Right cardiac atrium (tissue), 5 donors: ENCODE data around the gene ATXN1. TPM values are rescaled to one million over a fixed set of nuclear protein-coding genes. Genes with fewer than 3 reads are reported as not detected.
A peak's percentile ranks its signal among the peaks of the same experiment; 100 is the strongest.

Experiments
- ATAC-seq, 2 donors: fragments of 200-7000 bp; cut with Tn5 transposase; one replicate each; pipeline versions ENCODE4 v1.8.0 to v1.9.1; 2020; ENCODE audit warnings: moderate library complexity in 2 of 2, mild to moderate bottlenecking in 1 of 2
- DNase-seq, 3 donors: peaks; one replicate each; pipeline ENCODE4 v3.0.0-alpha.2; 2020
- H3K27ac ChIP-seq: one replicate; pipeline ENCODE4 v1.5.1; 2013; ENCODE audit warnings: mild to moderate bottlenecking, low read length, control low read depth, moderate library complexity
- H3K27me3 ChIP-seq: one replicate; pipeline ENCODE4 v1.6.1; 2013; ENCODE audit not compliant: control insufficient read depth, insufficient read depth
- H3K4me1 ChIP-seq: one replicate; pipeline ENCODE4 v1.6.1; 2013; ENCODE audit warnings: low read length; ENCODE audit not compliant: control insufficient read depth, insufficient read depth
- H3K4me3 ChIP-seq: one replicate; pipeline ENCODE4 v1.5.1; 2013; ENCODE audit warnings: low read length, control low read depth
- H3K9me3 ChIP-seq: one replicate; pipeline ENCODE4 v1.6.1; 2013; ENCODE audit warnings: low read length; ENCODE audit not compliant: control insufficient read depth
- WGBS: extraction: QIAGEN DNeasy Blood & Tissue Kit; methylation state at CpG from one replicate; pipeline ENCODE4 v1.1.7; 2013; 5-methylcytosine and 5-hydroxymethylcytosine counted together
- intact Hi-C, 4 donors: fragments of 100-400 bp; cut with DNase I; formaldehyde crosslinking; loops; one replicate each; pipeline versions ENCODE4 v1.11.0 to v1.14.0; 2022 to 2023
- polyA plus RNA-seq: library from polyadenylated mRNA; stranded (reverse); fragments of 200-250 nt; gene quantifications from one replicate; pipeline ENCODE4 v1.2.3, GENCODE V29; 2013
- total RNA-seq, 4 donors: library from RNA; stranded (reverse); fragmentation: NEBNext Ultra II Directional; extraction: Animal tissue kit (Norgen Biotek cat#: 25700); gene quantifications; one replicate each; pipeline ENCODE4 v1.2.1, GENCODE V29; 2021
- donor health status: healthy with polysubstance abuse.
- donor health status: DM: no; HTN: yes; CAD: no.
- donor health status: DM: no; HTN: no; CAD: no.
- donor health status: DM: no; HTN: yes; CAD: no; lungs with severe emphysema.
- donor health status: DM: yes; HTN: yes; CAD: no.

The ATXN1 gene
- total and polyA plus RNA-seq, 5 donors = 11.8 to 50.7 (median 47.6) TPM

DNA sequence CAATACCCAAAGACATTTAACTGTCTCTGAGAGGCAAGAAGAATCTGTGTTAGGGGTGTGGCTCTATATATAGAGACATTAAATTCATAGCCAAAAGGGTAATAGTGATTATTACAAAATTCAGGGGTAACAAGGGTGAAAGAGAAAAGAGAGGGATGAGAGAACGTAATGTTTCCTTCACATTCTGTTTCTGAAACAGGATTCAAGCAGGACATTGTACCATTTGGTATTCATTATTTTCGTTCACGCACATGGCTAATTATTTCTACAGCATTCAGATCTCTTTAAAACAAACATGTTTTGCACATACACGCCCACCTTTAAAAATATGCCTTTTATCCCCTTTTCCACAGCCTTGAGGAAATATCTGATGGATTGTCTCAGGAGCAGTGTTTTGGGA, 400.1 kb downstream of the ATXN1 start:
- Histone ChIP-seq H3K27me3 (no peaks in the 10 kb centered on the region), H3K4me3 (no peak overlapping the region), H3K27ac (no peak overlapping the region), H3K9me3 (no peaks in the 10 kb centered on the region), H3K4me1 (no peaks in the 10 kb centered on the region)
- 90% methylated on average over 4 of the region's 4 CpGs for WGBS
- intact Hi-C loops = no loop called here
- DNase-seq = no peak
- no peak for ATAC-seq

DNA sequence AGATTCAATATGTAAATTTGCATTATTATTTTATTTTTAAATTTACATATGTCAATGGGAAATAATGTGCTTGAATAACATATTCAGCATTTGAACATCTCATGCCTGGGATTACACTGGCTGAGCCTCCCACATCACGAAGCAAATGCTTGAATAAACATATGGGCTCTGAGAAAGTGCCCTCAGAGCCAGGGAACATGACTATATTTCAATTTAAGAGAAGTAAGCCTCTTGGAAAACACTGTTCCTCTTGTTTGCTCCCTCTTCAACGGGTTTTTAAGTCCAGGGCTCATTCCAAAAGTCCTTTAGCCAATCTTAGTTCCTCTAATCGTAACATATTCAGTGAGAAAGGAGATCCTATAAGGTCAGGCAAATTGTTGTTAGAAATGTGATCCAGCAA, 400.9 kb downstream of the ATXN1 start:
- ATAC-seq (no peak), DNase-seq (no peak)
- Histone ChIP-seq H3K9me3 (no peaks in the 10 kb centered on the region), H3K27ac (no peak overlapping the region), H3K4me3 (no peak overlapping the region), H3K27me3 (no peaks in the 10 kb centered on the region), H3K4me1 (no peaks in the 10 kb centered on the region)
- intact Hi-C loops = no loop called here
- 71% methylated on average over 3 of the region's 3 CpGs for WGBS

DNA sequence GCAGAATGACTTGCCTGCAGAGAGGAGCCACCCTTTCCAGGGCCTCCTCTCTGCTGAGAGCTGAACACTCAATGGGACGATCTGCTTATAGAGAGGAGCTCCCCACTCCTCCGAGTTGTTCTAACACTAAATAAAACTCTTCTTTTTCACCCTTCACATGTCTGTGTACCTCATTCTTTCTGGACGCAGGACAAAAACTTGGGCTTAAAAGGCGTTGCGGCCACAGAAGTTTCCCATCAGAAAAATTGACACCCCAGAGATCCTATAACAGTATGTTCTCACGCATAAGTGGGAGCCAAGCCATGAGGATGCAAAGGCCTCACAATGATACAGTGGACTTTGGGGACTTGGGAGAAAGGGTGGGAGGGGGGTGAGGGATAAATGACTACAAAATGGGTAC, 401.7 kb downstream of the ATXN1 start:
- DNase-seq (no peak), ATAC-seq (no peak)
- H3K27me3 ChIP-seq = no peaks in the 10 kb centered on the region
- WGBS = 86% methylated on average over 6 of the region's 6 CpGs
- intact Hi-C loops = no loop called here
- no peaks in the 10 kb centered on the region for H3K9me3 ChIP-seq
- no peaks in the 10 kb centered on the region for H3K4me1 ChIP-seq
- no peak overlapping the region for H3K4me3 ChIP-seq
- no peak overlapping the region for H3K27ac ChIP-seq

DNA sequence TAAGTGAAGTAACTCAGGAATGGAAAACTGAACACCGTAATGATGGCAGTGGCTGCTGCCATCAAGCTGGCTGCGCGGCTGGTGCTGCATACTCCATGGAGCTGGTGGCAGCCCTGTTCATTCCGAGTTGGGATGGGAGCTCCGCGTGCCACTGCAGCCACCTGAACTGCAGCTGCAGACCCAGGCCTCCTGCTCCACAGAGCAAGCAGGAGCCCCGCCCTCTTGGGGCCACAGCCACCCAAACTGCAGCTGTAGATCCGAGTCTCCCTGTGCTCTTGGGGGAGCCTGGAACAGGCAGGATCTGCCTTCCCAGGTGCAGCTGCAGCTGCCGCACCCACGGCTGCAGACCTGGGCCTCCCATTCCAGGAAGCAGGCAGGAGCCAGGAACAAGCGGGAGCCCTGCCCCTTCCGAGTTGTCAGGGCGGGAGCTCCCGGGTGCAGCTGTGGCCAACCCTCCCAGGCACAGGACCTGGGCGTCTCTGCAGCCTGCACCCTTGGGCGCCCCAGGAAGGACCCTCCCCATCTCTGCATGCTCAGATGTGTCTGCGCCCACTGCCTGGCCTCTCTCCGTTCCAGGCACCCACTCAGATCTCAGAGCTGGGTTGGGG, 402.6 kb downstream of the ATXN1 start:
- Histone ChIP-seq H3K27me3 (no peaks in the 10 kb centered on the region), H3K4me3 (no peak overlapping the region), H3K4me1 (no peaks in the 10 kb centered on the region), H3K27ac (no peak overlapping the region), H3K9me3 (no peaks in the 10 kb centered on the region)
- 90% methylated on average over 18 of the region's 18 CpGs for WGBS
- intact Hi-C loops = no loop called here
- DNase-seq (no peak), ATAC-seq (peak in 1 of 2 donors; percentile 29)

DNA sequence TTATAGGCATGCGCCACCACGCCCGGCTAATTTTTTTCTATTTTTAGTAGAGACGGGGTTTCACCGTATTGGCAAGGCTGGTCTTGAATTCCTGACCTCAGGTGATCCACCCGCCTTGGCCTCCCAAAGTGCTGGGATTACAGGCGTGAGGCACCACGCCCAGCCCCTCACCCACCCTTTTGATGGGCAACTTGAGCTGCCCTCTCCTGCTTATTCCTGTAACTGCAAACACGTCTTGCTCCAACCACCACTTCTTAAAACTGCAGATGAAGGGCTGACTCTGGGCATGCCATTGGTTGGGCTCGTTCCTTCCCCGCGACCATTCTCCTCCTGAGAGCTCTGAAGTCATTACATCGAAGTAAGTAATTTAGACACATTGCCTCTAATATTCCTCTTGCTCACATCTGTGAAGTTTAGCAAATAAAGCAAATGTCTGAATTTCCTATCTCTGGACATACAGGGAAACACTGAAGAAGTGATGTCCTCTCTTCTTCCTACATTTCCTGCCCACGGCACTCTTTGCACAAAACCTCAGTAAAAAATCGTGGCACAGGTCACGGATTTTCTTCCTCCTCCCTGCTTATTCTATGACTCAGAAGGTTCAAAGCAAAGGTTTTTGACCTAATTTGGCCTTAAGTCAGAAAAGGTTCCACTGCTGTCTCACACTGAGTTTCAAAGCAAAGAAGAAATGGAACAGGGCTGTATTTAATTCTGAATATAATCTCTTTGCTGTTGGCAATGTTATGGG, 405.4 kb downstream of the ATXN1 start:
- Histone ChIP-seq H3K27ac (no peak overlapping the region), H3K9me3 (no peaks in the 10 kb centered on the region), H3K4me3 (no peak overlapping the region), H3K27me3 (no peaks in the 10 kb centered on the region), H3K4me1 (no peaks in the 10 kb centered on the region)
- no peak for DNase-seq
- WGBS = 89% methylated on average over 16 of the region's 16 CpGs
- intact Hi-C loops = no loop called here
- no peak for ATAC-seq

DNA sequence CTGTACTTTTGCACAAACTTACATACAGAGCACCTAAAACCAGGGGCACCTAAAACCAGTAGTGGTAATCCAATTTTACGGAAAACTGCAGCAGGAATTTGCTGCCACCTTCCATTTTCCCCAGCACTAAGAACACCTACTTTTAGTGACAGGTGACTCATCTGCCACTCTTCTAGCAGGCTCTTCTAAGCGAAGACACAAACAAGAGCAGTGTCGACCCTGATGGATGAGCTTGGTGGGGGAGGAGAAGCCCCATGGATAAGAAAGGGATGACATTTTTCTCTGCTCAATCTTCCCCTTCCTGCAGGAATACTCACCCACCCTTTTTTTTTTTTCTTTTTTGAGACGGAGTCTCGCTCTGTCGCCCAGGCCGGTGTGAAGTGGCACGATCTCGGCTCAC, 406.0 kb downstream of the ATXN1 start:
- H3K4me1 ChIP-seq = no peaks in the 10 kb centered on the region
- no peak overlapping the region for H3K4me3 ChIP-seq
- no peaks in the 10 kb centered on the region for H3K9me3 ChIP-seq
- intact Hi-C loops = no loop called here
- no peak overlapping the region for H3K27ac ChIP-seq
- 92% methylated on average over 9 of the region's 9 CpGs for WGBS
- H3K27me3 ChIP-seq = no peaks in the 10 kb centered on the region
- DNase-seq = no peak
- no peak for ATAC-seq

DNA sequence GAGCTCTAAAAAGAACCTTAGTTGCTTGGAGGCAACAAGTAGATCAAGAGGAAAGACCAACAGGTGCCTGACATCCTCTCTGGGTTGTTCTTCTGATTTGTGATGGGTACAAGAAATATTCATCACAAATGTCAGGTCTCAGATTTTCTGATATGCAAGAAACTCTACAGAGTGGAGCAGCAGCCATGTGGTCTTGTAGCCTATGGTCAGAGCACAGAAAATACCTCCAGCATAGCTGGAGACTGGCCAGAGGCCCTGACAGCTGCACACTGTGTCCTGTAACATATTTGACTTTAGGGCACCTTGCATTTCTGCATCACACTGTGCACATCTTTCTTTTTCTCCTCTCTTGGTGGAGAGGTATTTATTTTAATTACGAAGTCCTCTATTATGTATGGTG, 406.6 kb downstream of the ATXN1 start:
- DNase-seq (no peak), ATAC-seq (no peak)
- Histone ChIP-seq H3K4me1 (no peaks in the 10 kb centered on the region), H3K9me3 (no peaks in the 10 kb centered on the region), H3K27me3 (no peaks in the 10 kb centered on the region), H3K27ac (no peak overlapping the region), H3K4me3 (no peak overlapping the region)
- 97% methylated on average over 1 of the region's 1 CpG for WGBS
- intact Hi-C loops = no loop called here

DNA sequence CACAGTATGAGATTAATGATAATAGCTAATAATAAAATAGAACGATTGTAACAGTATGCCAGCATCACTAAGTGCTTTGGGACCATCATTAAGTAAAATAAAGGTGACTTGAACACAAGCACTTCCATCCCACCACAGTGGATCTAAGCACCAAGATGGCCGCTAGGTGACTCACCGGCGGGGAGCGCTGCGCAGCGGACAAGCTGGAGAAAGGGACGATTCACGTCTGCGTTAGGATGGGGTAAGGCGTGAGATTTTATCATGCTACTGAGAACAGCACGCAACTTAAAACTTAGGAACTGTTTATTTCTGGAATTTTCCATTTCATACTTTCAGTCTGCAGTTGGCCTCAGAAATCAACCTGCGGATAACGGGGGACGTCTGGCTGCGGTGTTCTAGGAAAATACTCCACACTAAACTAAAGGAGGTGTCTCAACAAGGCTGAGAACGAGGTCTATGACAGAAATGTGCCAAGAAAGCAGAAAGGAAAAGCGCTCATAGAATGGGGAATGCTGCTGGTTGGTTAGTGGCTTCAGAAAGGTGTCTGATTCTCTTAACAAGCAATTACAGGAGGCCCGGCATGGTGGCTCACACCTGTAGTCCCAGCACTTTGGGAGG, 408.3 kb downstream of the ATXN1 start:
- DNase-seq (no peak), ATAC-seq (no peak)
- Histone ChIP-seq H3K9me3 (no peaks in the 10 kb centered on the region), H3K27me3 (no peaks in the 10 kb centered on the region), H3K4me3 (no peak overlapping the region), H3K27ac (no peak overlapping the region), H3K4me1 (no peaks in the 10 kb centered on the region)
- intact Hi-C loops = no loop called here
- 93% methylated on average over 19 of the region's 19 CpGs for WGBS

DNA sequence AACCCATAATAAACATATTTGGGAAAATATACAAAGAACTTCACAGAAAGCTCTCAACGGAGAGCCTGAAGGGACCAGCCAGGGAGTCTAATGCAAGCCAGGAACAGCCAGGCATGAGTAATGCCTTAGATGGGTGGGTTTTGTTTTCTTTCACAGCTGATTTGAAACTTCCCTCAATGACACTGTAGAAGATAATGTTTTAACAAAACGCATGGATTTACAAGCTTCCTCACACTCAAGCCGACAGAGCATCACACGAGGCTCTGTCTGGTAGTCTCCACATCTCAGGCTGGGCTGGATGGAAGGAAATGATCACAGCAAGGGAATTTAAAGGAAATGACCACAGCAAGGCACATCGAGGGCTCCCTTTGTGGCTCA, 409.0 kb downstream of the ATXN1 start:
- intact Hi-C loops = no loop called here
- WGBS = 30% methylated on average over 5 of the region's 5 CpGs
- ATAC-seq = peak; percentile 81 to 95

DNA sequence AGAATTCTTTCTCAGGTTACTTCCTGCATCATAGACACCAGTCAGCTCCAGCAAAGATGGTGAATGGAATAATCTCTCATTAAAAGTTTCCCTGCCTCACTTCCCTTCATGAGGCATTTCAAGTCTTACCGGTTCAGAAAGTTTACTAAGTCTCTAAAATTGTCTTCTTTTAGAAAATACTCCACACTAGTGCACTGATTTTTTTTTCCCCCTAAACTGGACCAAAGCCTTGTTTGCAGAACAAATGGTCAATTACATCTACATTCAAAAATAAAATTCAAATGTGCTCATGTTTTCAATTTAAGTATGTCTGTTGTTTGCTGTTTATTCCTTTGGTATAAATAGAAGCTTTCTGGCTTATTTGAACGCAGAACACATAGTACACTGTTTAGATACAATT, 411.7 kb downstream of the ATXN1 start:
- Histone ChIP-seq H3K9me3 (no peaks in the 10 kb centered on the region), H3K27ac (no peak overlapping the region), H3K27me3 (no peaks in the 10 kb centered on the region), H3K4me1 (peaks cover 5% of the 10 kb centered on the region), H3K4me3 (no peak overlapping the region)
- DNase-seq (no peak), ATAC-seq (no peak)
- 83% methylated on average over 2 of the region's 2 CpGs for WGBS
- intact Hi-C loops = no loop called here

More for the DNA sequence above, 409.0 kb downstream of the ATXN1 start:
- DNase-seq = no peak
- H3K9me3 ChIP-seq = no peaks in the 10 kb centered on the region
- no peak overlapping the region for H3K27ac ChIP-seq
- no peak overlapping the region for H3K4me3 ChIP-seq
- no peaks in the 10 kb centered on the region for H3K27me3 ChIP-seq
- no peaks in the 10 kb centered on the region for H3K4me1 ChIP-seq

DNA sequence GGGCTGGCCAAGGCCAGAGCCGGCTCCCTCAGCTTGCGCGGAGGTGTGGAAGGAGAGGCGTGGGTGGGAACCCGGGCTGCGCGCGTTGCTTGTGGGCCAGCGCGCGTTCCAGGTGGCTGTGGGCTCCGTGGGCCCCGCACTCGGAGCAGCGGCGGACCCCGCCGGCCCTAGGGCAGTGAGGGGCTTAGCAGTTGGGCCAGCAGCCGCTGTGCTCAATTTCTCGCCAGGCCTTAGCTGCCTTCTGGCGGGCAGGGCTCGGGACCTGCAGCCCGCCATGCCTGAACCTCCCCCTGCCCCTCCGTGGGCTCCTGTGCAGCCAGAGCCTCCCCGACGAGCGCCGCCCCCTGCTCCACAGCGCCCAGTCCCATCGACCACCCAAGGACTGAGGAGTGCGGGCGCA, 414.4 kb downstream of the ATXN1 start:
- no peak overlapping the region for H3K27ac ChIP-seq
- no peak overlapping the region for H3K4me3 ChIP-seq
- DNase-seq = no peak
- no peak for ATAC-seq
- 95% methylated on average over 32 of the region's 32 CpGs for WGBS
- H3K9me3 ChIP-seq = no peaks in the 10 kb centered on the region
- intact Hi-C loops = no loop called here
- peaks cover 5% of the 10 kb centered on the region for H3K4me1 ChIP-seq
- H3K27me3 ChIP-seq = no peaks in the 10 kb centered on the region
